ENCODE measurements around the gene OR2S2.

- TF ChIP-seq CTCF (IDR thresholded peaks at IDR 0.05) (peak; percentile 57 to 79 (median 64)), POLR2A (IDR thresholded peaks at IDR 0.05) (no peak)
These were observed 12.5 kb downstream of the OR2S2 start for GRCh38 chr9:35945341-35946018.

All from upper lobe of left lung (tissue), 4 donors.